ENCODE measurements around the gene RAD50.
"Not testable (repeated sequence)": the region's sequence is repeated elsewhere in the genome, so short reads cannot be mapped to it uniquely, and the experiment has no call there.

Gene RAD50

GRCh38 chr5:132677682-132678400, 121.1 kb downstream of the RAD50 start:
- no peak for DNase-seq

GRCh38 chr5:132678735-132679134, 122.0 kb downstream of the RAD50 start:
- DNase-seq: no peak

DNA sequence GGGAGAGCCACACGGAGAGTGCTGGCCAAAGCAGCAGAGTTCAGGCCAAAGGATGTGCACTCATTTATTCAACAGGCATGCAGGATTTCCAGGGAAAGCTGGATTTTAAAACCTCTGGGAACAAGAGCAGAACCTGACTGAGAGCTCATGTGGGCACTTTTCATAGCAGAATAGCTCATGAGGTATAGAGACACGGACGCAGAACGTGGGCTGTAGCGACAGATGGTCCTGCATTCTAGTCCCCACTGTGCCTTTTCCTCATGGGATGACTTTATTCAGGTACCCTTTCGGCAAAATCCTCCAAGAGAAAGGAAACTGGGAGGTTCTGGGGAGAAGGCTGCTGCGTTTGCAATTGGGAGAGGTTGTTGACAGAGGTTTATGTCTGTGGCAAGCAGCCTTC, 122.4 kb downstream of the RAD50 start:
- DNase-seq: no peak

DNA sequence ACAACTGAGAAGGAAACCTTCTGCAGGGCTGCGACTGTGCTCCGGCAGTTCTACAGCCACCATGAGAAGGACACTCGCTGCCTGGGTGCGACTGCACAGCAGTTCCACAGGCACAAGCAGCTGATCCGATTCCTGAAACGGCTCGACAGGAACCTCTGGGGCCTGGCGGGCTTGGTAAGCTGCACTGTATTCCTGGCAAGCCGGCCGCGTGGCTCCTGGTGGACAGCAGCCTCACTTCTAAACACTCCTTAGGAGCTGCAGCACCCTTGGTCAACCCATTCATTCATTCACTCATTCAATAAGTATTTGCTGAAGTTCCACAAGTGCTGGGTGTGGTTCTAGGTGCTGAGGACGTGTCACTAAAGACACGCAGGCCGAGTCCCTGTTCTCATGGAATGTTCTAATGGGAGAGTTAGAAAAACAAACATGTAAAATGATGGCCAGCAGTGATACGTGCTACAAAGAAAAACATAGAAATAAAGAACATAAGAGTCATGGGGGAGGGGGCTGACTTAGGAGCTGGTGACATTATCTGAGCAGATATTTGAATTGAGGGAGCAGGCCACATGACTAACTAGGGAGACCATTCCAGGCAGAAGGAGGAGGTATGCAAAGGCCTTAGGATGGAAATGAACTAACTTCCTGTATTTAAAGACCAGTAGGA, 123.1 kb downstream of the RAD50 start:
- no peak for DNase-seq

- no peak for DNase-seq
Measured at GRCh38 chr5:132680780-132681475, 124.2 kb downstream of the RAD50 start.

GRCh38 chr5:132681476-132681831, 124.7 kb downstream of the RAD50 start:
- DNase-seq: no peak

DNA sequence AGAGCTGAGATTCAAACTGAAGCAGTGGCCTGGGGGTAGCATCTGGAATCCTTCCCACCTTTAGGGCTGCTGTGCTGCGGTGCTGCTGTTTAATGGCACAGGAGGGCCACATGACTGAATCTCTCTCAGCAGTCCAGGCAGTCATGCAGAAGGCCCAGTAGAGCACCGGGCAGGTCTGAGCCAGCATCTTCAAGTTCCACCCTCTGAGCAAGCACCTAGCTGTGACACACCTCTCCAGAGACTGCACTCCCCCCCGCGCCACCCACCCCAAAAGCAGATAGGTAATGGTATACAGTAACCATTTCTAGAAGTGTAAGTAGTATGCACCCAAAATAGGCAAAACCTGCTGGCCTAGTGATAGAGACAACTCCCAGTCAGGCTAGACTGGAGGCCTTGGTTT, 125.2 kb downstream of the RAD50 start:
- no peak for DNase-seq

- no peak for DNase-seq
Measured at GRCh38 chr5:132684491-132684890, 127.7 kb downstream of the RAD50 start.

DNA sequence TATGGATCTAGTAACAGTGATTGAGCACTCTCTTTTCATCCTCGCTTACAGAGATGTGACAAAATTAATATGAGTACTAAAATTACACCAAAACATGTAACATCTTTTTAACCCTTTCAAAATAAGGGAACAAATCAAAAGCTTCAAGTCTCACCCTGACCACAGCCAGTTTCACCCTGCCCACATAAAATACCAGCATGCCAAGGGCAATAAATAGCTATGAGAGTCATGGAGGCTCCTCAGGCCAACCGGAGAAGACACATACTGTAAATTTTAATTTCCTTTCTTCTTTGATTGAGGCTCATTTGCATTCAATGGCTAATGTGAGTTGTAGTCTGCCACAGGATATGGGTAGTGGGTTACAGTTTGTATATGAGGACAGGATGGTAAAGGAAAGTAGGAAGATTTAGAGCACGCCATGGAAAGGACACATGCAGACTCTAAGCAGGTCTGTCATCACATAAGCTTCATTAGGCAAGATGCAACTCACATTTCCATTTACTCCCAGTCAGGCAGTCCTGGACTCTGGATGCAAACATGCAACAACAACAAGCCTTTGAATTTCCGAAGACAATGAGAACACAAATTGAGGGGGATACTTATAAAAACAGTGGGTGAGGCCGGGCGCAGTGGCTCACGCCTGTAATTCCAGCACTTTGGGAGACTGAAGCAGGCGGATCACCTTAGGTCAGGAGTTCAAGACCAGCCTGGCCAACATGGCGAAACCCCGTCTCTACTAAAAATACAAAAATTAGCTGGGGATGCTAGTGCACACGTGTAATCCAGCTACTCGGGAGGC, 128.3 kb downstream of the RAD50 start:
- DNase-seq: no peak

GRCh38 chr5:132686193-132686592, 129.4 kb downstream of the RAD50 start:
- no peak for DNase-seq

DNA sequence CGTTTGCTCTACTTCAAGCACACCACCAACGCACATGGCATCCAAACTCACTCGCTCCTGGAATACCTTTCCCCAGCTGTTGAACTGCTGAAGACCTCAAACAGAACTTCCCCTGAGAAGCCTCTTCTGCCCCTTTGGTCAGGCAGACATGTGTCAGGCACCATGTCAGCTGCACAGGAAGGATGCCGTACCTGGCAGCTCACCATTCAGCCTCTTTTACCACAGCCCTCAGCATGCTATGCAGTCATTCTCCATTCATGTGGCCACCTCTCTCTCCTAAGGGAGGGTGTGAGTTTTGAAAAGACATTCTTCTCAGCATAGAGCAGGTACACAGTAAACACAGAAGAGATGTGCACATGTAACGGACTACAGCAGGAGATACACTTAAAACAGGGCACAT, 131.2 kb downstream of the RAD50 start:
- peak in 1 of 2 donors; percentile 24 for DNase-seq

GRCh38 chr5:132688536-132689339, 132.0 kb downstream of the RAD50 start:
- peak in 1 of 2 donors; percentile 32 for DNase-seq

DNA sequence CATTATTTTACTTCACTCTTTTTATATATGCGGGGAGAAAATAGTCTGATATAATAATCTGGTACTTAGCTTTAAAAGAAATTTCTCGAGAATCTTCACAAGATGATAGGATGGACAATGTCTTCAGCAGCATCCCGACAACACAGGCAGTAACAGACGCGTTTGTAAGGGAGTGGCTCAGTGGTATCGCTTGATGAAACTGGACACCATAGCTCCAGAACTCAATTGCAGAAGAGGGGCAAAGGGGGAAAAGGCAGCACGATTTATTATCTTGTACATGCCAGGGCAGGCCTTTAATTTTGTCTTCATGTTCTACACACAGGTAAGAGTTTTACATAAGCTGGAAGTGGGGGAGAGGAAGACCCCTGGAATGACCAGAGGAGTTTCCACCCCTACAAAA, 132.7 kb downstream of the RAD50 start:
- no peak for DNase-seq

GRCh38 chr5:132690156-132690555, 133.4 kb downstream of the RAD50 start:
- no peak for DNase-seq

DNA sequence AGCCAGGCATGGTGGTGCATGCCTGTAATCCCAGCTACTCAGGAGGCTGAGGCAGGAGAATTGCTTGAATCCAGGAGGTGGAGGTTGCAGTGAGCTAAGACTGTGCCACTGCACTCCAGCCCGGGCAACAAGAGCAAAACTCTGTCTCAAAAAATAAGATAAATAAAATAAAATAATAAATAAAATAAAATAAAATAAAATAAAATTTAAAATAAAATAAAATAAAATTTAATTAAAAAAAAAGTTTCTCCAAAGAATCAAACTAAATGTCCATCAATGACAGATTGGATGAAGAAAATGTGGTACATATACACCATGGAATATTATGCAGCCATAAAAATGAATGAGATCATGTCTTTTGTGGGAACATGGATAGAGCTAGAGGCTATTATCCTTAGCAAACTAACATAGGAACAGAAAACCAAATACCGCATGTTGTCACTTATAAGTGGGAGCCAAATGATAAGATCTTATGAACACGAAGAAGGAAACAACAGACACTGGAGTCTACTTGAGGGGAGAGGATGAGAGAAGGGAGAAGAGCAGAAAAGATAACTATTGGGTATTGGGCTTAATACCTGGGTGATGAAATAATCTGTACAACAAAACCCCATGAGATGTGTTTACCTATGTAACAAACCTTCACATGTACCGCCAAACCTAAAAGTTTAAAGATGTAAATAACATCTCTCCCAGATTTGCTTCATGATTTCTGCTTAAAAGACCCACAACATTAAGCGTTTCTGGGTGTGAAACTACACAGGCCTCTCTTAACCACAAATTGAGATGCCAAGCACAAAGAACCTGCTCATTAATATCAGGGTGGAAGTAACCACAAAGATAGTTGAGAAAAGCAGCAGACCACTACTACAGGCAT, 135.2 kb downstream of the RAD50 start:
- DNase-seq: not testable (repeated sequence)

GRCh38 chr5:132692632-132692967, 135.8 kb downstream of the RAD50 start:
- no peak for DNase-seq
